Panc1 (cell line): ENCODE data around the gene PARD3.
"Not testable (repeated sequence)": the region's sequence is repeated elsewhere in the genome, so short reads cannot be mapped to it uniquely, and the experiment has no call there.

Experiments used
- POLR2AphosphoS5 ChIP-seq: IDR thresholded peaks from 2 replicates; pipeline ENCODE4 v1.6.1; 2012; ENCODE audit warnings: mild to moderate bottlenecking, low read depth, low read length, moderate library complexity
- SIN3A ChIP-seq: IDR thresholded peaks from 2 replicates; pipeline ENCODE4 v1.6.1; 2012; ENCODE audit warnings: low read depth, mild to moderate bottlenecking, low read length, moderate library complexity, borderline replicate concordance; ENCODE audit not compliant: insufficient read depth
- TF ChIP-seq, protein P1 (sequence below): fragments of 450-650 bp; IDR thresholded peaks from 2 replicates; pipeline ENCODE4 v1.5.1; 2017; ENCODE audit warnings: mild to moderate bottlenecking
- TF ChIP-seq, protein P2 (sequence below), 2 experiments: IDR thresholded peaks; 2 replicates each; pipeline ENCODE4 v1.6.1; 2011 to 2012; ENCODE audit warnings: low read depth in 2 of 2, control low read depth in 1 of 2, low read length in 1 of 2, mild to moderate bottlenecking in 1 of 2, moderate library complexity in 1 of 2; ENCODE audit not compliant: insufficient read depth in 1 of 2

DNA sequence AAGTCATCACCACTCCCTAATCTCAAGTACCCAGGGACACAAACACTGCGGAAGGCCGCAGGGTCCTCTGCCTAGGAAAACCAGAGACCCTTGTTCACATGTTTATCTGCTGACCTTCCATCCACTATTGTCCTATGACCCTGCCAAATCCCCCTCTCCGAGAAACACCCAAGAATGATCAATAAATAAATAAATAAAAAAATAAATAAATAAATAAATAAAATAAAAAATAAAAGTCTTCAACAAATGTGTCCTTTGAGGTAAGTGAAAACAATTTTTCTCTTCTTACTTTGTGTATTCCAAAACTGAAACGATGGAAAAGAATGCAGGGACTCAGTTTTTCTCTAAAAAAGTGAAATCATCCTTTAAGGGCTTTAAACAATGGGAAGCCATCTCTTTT is 461.6 kb downstream of the PARD3 start:
- TF ChIP-seq, protein P1, sequence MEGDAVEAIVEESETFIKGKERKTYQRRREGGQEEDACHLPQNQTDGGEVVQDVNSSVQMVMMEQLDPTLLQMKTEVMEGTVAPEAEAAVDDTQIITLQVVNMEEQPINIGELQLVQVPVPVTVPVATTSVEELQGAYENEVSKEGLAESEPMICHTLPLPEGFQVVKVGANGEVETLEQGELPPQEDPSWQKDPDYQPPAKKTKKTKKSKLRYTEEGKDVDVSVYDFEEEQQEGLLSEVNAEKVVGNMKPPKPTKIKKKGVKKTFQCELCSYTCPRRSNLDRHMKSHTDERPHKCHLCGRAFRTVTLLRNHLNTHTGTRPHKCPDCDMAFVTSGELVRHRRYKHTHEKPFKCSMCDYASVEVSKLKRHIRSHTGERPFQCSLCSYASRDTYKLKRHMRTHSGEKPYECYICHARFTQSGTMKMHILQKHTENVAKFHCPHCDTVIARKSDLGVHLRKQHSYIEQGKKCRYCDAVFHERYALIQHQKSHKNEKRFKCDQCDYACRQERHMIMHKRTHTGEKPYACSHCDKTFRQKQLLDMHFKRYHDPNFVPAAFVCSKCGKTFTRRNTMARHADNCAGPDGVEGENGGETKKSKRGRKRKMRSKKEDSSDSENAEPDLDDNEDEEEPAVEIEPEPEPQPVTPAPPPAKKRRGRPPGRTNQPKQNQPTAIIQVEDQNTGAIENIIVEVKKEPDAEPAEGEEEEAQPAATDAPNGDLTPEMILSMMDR: not testable (repeated sequence)
- not testable (repeated sequence) for TF ChIP-seq POLR2AphosphoS5, SIN3A
- TF ChIP-seq, protein P2, sequence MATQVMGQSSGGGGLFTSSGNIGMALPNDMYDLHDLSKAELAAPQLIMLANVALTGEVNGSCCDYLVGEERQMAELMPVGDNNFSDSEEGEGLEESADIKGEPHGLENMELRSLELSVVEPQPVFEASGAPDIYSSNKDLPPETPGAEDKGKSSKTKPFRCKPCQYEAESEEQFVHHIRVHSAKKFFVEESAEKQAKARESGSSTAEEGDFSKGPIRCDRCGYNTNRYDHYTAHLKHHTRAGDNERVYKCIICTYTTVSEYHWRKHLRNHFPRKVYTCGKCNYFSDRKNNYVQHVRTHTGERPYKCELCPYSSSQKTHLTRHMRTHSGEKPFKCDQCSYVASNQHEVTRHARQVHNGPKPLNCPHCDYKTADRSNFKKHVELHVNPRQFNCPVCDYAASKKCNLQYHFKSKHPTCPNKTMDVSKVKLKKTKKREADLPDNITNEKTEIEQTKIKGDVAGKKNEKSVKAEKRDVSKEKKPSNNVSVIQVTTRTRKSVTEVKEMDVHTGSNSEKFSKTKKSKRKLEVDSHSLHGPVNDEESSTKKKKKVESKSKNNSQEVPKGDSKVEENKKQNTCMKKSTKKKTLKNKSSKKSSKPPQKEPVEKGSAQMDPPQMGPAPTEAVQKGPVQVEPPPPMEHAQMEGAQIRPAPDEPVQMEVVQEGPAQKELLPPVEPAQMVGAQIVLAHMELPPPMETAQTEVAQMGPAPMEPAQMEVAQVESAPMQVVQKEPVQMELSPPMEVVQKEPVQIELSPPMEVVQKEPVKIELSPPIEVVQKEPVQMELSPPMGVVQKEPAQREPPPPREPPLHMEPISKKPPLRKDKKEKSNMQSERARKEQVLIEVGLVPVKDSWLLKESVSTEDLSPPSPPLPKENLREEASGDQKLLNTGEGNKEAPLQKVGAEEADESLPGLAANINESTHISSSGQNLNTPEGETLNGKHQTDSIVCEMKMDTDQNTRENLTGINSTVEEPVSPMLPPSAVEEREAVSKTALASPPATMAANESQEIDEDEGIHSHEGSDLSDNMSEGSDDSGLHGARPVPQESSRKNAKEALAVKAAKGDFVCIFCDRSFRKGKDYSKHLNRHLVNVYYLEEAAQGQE (IDR thresholded peaks at IDR 0.05; ENCODE audit: insufficient read depth in 1 of 2, low read depth in 2 of 2, low read length in 1 of 2): not testable (repeated sequence)
